Cerebellar nuclear complex (tissue), 1 donor: ENCODE measurements around the gene ERC2.

Source experiments
- DNase-seq, 2 experiments: peaks; one replicate each; lab custom pipeline; 2025; lab: John Stamatoyannopoulos, UW

ERC2 gene

DNA sequence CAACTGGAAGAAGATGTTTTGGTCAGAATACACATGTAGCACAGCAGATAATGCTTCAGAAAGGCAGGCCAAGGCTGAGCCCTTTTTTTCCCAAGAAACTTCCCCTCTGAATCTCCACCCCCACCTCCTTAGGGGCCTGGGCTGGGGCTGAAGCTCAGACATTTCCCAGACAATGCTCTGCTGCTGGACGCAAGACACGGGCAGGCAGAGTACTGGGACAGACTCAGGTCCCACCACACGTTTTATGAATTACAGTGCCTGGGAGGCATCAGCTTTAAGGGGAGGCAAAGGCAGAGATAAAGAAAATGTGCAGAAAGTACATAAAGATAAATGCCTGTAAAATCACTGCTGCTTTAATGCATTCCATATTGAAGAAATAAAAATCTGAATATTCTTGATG lies 479.4 kb downstream of the ERC2 start:
- no peak for DNase-seq

DNA sequence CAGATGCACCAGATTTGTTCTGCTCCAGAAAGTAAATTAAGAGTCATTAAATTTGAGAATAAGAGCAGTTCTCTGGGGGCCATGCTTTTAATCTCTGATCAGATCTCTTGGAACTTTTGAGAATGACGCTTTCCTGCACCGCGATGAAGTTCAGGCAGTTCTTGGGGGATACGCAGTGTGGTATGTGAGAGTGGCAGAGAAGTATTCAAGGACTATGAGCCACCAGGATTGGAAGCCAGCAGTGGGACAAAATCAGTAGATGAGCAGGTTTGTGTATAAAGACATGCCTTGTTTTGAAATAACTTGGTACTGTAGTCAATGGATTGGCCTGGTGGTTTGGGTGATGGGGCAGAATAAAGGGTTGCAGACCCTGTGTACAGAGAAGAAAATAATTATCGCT lies 483.6 kb downstream of the ERC2 start:
- DNase-seq = no peak

DNA sequence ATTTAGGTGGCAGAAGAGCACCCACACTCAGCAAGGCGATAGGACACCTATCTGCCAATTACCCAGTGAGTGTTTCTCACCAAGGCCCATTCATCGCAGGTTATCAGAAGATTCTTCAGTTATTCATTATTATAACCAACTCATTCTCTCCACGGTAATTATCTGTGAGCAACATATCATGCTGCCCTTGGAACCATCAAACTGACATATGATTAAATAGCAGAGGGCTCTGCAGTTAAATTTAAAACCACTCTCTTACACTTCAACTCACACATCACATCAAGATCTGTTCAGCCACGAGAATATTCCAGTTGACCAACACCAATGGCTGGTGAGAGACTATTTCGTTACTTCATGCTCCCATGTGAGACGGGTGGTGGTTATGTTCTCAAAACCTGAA lies 489.3 kb downstream of the ERC2 start:
- no peak for DNase-seq

DNA sequence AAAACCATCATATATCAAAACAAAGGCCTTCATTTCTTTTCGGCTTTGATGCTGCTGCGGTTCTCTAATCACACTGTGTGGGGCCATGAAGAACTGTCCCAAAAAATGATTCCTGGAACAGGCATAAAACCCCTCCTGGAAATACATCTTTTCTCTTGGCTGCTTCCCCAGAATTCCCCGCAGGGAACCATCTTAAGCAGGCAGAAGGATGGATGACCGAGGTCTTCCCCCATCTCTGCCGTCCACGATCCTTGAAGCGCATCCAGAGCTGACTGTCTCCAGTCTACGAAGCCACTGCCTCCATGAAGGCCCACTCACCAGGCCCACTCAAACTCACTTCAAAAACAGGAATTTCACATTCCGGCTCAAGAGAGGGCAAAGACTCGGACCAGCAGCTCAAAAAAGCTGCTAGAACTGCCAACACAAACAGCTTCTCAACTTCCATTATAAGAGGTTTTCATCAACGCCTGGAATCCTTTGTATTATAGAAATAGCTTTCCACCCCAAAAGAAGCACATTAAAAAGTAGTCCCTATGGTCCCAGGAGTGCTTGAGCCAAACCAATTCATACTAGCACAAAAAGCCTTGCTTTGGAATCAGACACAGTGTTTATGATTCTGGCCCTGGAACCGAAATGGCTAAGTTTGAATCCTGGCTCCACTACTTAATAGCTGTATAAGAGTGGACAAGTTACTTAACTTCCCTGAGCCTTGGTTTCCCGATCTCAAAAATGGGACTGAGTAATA lies 493.7 kb downstream of the ERC2 start:
- DNase-seq = no peak

GRCh38 chr3:55969634-55970033 lies 498.6 kb downstream of the ERC2 start:
- DNase-seq = no peak

DNA sequence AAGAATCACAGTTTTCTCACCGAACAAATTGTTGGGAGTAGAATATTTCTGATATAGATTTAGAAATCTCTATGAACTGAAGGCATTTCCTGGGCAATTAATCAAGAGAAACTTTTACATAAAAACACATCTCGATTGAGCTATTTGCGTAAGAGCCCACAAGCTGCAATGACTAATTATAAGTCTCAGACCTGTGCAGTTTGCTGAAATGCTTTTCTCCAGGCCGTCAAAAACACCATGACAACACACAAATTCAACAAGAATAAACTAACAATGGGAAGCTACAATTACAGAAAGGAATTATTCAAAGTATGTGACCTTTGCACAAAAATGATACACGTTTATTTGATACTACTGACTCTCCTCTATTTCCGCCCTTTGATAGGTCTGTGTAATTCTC lies 499.9 kb downstream of the ERC2 start:
- no peak for DNase-seq

GRCh38 chr3:55966566-55966965 lies 501.7 kb downstream of the ERC2 start:
- no peak for DNase-seq

DNA sequence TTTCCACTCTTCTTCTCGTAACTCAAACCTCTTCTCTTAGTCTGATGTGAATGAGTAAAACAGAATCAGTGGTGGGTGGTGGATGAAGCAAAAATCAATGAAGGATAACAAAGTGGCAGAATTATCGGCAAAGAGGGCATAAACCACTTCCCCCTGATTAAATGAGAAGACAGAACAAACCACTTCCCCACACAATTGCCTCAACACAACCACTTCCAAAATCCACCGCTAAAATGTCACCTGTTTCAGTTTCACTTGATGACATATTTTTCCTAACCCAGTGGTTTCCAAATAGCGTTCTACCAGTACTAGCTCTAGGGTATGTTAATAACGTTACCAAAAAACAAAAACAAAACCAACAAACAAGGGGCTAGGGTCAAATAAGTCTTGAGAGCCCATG lies 502.5 kb downstream of the ERC2 start:
- DNase-seq = no peak

- DNase-seq = peak in 1 of 2 experiments; percentile 50
These were observed 503.7 kb downstream of the ERC2 start for GRCh38 chr3:55964491-55964985.

GRCh38 chr3:55963601-55964000 lies 504.7 kb downstream of the ERC2 start:
- no peak for DNase-seq

DNA sequence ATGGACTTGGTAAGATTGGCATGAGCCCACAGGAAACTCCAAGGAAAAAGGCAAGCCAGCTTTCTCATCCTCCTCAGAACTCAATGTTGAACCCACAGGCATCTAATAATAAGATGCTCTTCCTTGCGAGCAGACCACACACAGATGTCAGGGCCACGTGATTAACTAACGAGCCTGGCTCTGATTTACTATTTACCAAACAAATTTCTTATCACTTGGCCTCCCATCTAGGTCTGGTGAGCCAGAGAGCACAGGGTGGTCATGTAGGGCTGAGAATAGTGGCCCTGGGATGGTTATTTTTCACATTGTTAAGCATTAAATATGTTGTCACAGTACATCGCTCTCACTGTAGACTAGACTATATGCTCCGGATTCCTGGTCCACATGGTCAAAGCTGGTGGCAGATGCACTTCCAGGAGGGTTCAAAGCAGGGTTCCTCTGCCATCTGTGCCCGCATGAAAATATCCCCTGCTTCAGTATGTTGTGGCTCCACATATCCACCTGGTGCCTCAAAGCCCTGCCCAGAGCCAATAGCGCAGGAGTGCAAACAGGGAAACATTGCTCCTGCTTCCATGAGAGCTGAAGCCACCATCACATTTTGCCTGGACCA lies 508.7 kb downstream of the ERC2 start:
- DNase-seq = peak; percentile 38 to 93

- DNase-seq = no peak
These were observed 509.7 kb downstream of the ERC2 start for GRCh38 chr3:55958605-55959004.

DNA sequence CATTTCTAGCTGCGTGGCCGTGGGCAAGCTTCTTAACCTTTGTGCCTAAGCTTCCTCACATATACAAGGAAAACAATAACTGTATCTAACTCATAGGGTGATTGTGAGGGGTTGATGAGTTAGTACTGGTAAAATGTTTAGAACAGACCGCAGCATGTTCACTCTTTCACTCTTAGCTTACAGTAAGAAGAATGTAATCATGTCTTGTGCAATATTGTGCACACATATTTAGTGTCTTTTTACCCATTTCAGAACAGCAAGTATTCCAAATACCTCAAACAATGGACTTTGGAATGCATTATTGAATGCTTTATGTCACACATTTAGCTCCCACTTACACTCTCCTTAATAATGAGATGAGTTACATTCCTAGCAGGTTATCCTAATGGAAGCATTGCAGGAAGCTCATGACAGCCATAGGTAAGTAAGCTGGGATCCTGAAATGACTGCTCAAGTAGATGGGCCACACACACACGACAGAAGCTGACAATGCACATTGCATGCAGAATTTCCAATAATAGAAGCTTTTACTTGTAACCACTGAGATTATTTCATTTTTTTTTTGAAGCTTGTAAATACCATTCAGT lies 512.3 kb downstream of the ERC2 start:
- no peak for DNase-seq

DNA sequence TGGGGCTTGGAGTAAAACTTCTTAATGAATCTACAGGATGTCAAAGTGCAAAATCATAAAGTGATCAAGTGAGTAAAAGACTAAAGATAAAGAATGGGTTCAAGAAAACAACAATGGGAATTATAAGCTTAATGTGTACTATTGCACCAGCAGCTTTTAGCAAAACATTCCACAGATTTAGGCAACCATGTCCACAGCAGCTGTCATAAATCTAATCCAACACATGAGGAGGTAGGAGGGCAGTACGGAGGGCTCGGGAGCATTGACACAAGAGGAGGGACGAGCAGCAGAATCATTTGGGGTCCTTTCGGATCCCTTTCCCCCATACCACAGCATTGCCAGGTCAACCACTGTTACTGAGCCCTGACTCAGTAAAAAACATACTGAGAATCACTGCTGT lies 516.9 kb downstream of the ERC2 start:
- no peak for DNase-seq

GRCh38 chr3:55947406-55947805 lies 520.9 kb downstream of the ERC2 start:
- no peak for DNase-seq

GRCh38 chr3:55946574-55947160 lies 521.6 kb downstream of the ERC2 start:
- DNase-seq = no peak

DNA sequence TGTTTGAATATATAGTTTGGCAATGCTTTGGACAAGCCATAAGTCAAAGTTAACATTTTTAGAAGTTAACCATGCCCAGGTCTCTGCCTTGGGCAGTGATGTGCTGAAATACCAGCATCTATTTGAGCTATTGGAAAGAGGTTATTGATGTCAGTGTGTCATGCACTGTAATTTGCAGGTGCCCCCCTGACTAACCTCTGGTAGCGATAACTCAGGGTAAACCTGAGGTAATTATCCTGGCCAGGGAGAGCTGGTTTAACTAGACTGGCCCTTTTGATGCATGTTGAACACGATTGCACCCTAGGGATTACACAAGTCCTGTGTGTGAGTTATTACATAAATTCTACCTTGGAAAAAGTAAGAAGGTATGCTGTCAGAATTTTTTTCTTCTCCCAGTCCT lies 525.4 kb downstream of the ERC2 start:
- DNase-seq = no peak

DNA sequence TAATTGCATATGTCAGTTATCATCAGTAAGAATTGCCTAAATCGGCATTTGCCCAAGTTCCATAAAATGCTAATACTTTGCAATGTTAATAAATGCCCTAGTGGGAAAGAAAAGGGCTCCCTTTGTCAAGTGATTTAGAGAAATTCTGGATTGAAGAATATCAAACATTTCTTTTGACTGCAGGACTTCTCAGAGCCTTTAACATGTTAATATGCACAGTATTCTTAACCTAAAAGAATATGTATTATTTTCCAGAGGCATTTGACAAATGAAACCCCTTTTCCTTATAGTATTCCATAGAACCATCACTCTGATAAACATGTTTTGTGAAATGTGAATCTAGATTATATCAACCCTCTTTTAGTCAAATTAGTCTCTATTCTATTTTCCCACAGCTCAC lies 529.0 kb downstream of the ERC2 start:
- DNase-seq = no peak

DNA sequence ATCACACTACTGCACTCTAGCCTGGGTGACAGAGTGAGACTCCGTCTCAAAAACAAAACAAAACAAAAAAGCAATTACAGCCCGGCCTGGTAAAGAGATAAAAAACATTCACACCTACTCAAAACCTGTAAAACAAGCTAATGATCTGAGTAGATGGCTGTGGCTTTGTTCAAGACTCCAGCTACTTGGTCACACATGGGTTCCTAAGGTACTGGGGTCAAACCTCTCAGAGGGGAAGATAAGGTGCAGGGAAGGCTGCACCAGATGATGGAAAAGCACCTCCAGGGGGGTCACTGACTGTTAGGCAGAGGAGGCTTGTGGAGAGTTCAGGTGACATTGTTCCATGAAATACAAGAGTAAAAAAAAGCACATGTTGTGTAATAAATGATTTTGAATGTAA lies 531.0 kb downstream of the ERC2 start:
- DNase-seq = no peak

- DNase-seq = no peak
These were observed 531.7 kb downstream of the ERC2 start for GRCh38 chr3:55936549-55937052.

- DNase-seq = no peak
These were observed 533.0 kb downstream of the ERC2 start for GRCh38 chr3:55935241-55935640.

GRCh38 chr3:55934771-55935170 lies 533.5 kb downstream of the ERC2 start:
- no peak for DNase-seq
